Tibial nerve (tissue), 4 donors: Measurements from ENCODE around the gene MUC5B. TPM values are rescaled to one million over a fixed set of nuclear protein-coding genes. Genes with fewer than 3 reads are reported as not detected.
"Not testable (repeated sequence)": the region's sequence is repeated elsewhere in the genome, so short reads cannot be mapped to it uniquely, and the experiment has no call there.

Source experiments
- DNase-seq, 2 donors: peaks; one replicate each; pipeline ENCODE4 v3.0.0-alpha.2; 2019; ENCODE audit warnings: low spot score in 2 of 2
- H3K27ac ChIP-seq, 4 donors: fragments of 200-600 bp; sonication (generic) in 3 of 4; one replicate each; pipeline ENCODE4 v1.5.1; 2017 to 2019; ENCODE audit warnings: mild to moderate bottlenecking in 1 of 4
- H3K27me3 ChIP-seq, 2 donors: fragments of 200-600 bp; sonication (generic) in 1 of 2; one replicate each; pipeline versions ENCODE4 v1.5.1 to v1.6.0; 2017 to 2019
- H3K36me3 ChIP-seq, 3 donors: fragments of 200-600 bp; sonication (generic); one replicate each; pipeline ENCODE4 v1.5.1; 2018 to 2019
- H3K4me1 ChIP-seq, 4 donors: fragments of 200-600 bp; sonication (generic) in 3 of 4; one replicate each; pipeline ENCODE4 v1.5.1; 2017 to 2019
- H3K4me3 ChIP-seq, 4 donors: fragments of 200-600 bp; sonication (generic) in 3 of 4; one replicate each; pipeline ENCODE4 v1.5.1; 2017 to 2019; ENCODE audit warnings: mild to moderate bottlenecking in 1 of 4, moderate library complexity in 1 of 4
- H3K9me3 ChIP-seq, 4 donors: fragments of 200-600 bp; sonication (generic) in 3 of 4; one replicate each; pipeline ENCODE4 v1.5.1; 2017 to 2019
- EP300 ChIP-seq, 2 donors: sonication (generic); formaldehyde crosslinking; IDR thresholded peaks; one replicate each; pipeline ENCODE4 v1.6.1; 2017; ENCODE audit warnings: antibody characterized with exemption in 2 of 2, mild to moderate bottlenecking in 1 of 2
- POLR2A ChIP-seq, 2 donors: fragments of 450-650 bp; IDR thresholded peaks; one replicate each; pipeline ENCODE4 v1.6.1; 2017; ENCODE audit warnings: antibody characterized with exemption in 2 of 2, mild to moderate bottlenecking in 2 of 2, moderate library complexity in 2 of 2
- WGBS, 2 donors: methylation state at CpG; one replicate each; pipeline ENCODE4 v1.1.5; 2018; 5-methylcytosine and 5-hydroxymethylcytosine counted together
- total RNA-seq, 4 donors: library from RNA; depleted of rRNA; stranded (reverse); fragments of >200 nt; gene quantifications; one replicate each; pipeline ENCODE4 v1.1.0, GENCODE V29; 2016
- TF ChIP-seq, protein P1 (sequence below), 5 experiments: fragments of 200-600 bp in 3 of 5; fragments of 450-650 bp in 2 of 5; sonication (generic) in 3 of 5; IDR thresholded peaks; one replicate each; pipeline ENCODE4 v1.5.1; 2016 to 2019; ENCODE audit warnings: antibody characterized with exemption in 5 of 5, mild to moderate bottlenecking in 3 of 5, moderate library complexity in 2 of 5

MUC5B gene
- total RNA-seq = under 1 TPM in 2 of 4 donors, not detected in 2; under 0.01 to 0.22 TPM

DNA sequence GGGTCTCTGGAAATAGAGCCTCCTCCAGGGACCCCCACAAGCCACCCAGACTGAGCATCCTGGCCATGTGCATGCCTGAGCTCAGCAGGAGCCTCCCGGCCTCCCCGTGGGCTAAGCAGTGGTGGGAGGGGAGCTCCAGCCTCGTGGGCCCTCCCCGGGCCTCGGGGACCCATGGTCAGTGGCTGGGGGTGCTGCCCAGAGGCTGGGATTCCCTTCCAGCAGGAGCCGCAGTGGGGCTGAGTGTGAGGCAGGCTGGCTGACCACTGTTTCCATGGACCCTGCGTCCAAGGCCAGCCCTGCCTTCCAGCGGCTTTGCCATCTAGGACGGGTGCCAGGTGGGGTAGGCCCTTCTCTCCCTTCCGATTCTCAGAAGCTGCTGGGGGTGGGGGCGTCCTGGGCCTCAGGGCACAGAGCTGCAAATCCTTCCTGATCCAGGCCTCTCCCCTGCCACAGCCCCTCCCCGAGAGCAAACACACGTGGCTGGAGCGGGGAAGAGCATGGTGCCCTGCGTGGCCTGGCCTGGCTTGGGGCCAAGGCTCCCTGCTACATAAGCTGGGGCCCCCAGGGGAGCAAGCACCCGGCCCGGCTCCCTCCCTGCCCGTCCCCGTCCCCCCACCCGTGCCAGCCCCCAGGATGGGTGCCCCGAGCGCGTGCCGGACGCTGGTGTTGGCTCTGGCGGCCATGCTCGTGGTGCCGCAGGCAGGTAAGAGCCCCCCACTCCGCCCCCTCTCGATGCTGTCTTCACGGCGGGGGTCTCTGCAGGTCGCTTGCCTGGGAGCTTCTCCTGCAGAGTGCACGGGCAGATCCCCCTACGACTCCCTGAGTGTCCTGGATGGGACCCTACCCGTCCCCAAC is at the start of gene MUC5B:
MUC5B (plus strand) TSS at position 576 of the 855 bp plus-strand sequence; CDS start at position 634, 58 bp downstream.
- H3K27me3 ChIP-seq = peaks cover 0 to 48% of the 10 kb centered on the region in 2 donors

GRCh38 chr11:1173396-1173795 is 49.5 kb upstream of the MUC5B start:
- DNase-seq, H3K4me3 ChIP-seq, H3K27me3 ChIP-seq, H3K9me3 ChIP-seq, H3K36me3 ChIP-seq, H3K27ac ChIP-seq, H3K4me1 ChIP-seq: not testable (repeated sequence)
- 89 to 97% methylated on average over 3 of the region's 3 CpGs for WGBS, 2 donors

More for the DNA sequence above, at the start of gene MUC5B:
- Histone ChIP-seq H3K4me1 (peaks cover 0 to 29% (median 0%) of the 10 kb centered on the region in 4 donors), H3K9me3 (no peaks in the 10 kb centered on the region), H3K36me3 (no peaks in the 10 kb centered on the region), H3K27ac (no peak within 1 kb of the TSS), H3K4me3 (no peak within 1 kb of the TSS)
- 52 to 85% methylated on average over 14 to 21 of the region's 36 CpGs for WGBS, 2 donors
- no peak for DNase-seq
- TF ChIP-seq, protein P1, sequence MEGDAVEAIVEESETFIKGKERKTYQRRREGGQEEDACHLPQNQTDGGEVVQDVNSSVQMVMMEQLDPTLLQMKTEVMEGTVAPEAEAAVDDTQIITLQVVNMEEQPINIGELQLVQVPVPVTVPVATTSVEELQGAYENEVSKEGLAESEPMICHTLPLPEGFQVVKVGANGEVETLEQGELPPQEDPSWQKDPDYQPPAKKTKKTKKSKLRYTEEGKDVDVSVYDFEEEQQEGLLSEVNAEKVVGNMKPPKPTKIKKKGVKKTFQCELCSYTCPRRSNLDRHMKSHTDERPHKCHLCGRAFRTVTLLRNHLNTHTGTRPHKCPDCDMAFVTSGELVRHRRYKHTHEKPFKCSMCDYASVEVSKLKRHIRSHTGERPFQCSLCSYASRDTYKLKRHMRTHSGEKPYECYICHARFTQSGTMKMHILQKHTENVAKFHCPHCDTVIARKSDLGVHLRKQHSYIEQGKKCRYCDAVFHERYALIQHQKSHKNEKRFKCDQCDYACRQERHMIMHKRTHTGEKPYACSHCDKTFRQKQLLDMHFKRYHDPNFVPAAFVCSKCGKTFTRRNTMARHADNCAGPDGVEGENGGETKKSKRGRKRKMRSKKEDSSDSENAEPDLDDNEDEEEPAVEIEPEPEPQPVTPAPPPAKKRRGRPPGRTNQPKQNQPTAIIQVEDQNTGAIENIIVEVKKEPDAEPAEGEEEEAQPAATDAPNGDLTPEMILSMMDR (IDR thresholded peaks at IDR 0.05) = no peak
- no peak for TF ChIP-seq POLR2A (IDR thresholded peaks at IDR 0.05)
- TF ChIP-seq EP300 (IDR thresholded peaks at IDR 0.05) = no peak

GRCh38 chr11:1174441-1175370 is 48.2 kb upstream of the MUC5B start:
- 89 to 92% methylated on average over 11 to 27 of the region's 39 CpGs for WGBS, 2 donors
- Histone ChIP-seq H3K27me3 (no peaks in the 10 kb centered on the region), H3K4me3 (no peak overlapping the region), H3K4me1 (no peaks in the 10 kb centered on the region), H3K36me3 (no peaks in the 10 kb centered on the region), H3K9me3 (no peaks in the 10 kb centered on the region), H3K27ac (no peak overlapping the region)
- TF ChIP-seq POLR2A (IDR thresholded peaks at IDR 0.05) = no peak
- no peak for TF ChIP-seq EP300 (IDR thresholded peaks at IDR 0.05)
- TF ChIP-seq, protein P1 (IDR thresholded peaks at IDR 0.05) = no peak
- no peak for DNase-seq

DNA sequence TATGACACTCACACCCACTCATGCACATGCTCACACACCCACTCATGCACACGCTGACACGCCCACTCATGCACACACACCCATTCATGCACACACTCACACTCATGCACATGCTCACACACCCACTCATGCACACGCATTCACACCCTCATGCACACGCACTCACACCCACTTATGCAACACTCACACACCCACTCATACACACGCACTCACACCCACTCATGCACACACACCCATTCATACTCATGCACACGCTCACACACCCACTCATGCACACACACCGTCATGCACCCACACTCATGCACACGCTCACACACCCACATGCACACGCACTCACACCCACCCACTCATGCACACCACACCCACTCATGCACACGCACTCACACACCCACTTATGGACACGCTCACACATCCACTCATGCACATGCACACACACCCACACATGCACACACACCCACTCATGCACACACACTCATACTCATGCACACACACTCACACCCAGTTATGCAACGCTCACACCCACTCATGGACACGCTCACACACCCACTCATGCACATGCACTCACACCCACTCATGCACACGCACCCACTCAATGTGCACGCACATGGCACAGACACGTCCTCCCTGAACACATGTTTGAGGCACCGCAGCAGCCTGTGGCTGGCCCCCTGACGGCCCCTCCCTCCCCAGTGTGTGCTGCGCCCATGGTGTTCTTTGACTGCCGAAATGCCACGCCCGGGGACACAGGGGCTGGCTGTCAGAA is 47.2 kb upstream of the MUC5B start:
- DNase-seq = no peak
- Histone ChIP-seq H3K27ac (no peak overlapping the region), H3K36me3 (no peaks in the 10 kb centered on the region), H3K4me3 (no peak overlapping the region), H3K4me1 (no peaks in the 10 kb centered on the region), H3K9me3 (no peaks in the 10 kb centered on the region), H3K27me3 (no peaks in the 10 kb centered on the region)
- 78 to 82% methylated on average over 22 of the region's 22 CpGs for WGBS, 2 donors
- TF ChIP-seq POLR2A (IDR thresholded peaks at IDR 0.05) (no peak), EP300 (IDR thresholded peaks at IDR 0.05) (no peak)
- TF ChIP-seq, protein P1 (IDR thresholded peaks at IDR 0.05) = no peak
